Superior temporal gyrus (tissue), 1 donor: ENCODE measurements around the gene SCN7A.
A peak's percentile ranks its signal among the peaks of the same experiment; 100 is the strongest.
"Not testable (repeated sequence)": the region's sequence is repeated elsewhere in the genome, so short reads cannot be mapped to it uniquely, and the experiment has no call there.

ENCODE experiments used
- DNase-seq: peaks from one replicate; pipeline ENCODE4 v3.0.0-alpha.2; 2016; ENCODE audit errors: extremely low spot score

Gene SCN7A

DNA sequence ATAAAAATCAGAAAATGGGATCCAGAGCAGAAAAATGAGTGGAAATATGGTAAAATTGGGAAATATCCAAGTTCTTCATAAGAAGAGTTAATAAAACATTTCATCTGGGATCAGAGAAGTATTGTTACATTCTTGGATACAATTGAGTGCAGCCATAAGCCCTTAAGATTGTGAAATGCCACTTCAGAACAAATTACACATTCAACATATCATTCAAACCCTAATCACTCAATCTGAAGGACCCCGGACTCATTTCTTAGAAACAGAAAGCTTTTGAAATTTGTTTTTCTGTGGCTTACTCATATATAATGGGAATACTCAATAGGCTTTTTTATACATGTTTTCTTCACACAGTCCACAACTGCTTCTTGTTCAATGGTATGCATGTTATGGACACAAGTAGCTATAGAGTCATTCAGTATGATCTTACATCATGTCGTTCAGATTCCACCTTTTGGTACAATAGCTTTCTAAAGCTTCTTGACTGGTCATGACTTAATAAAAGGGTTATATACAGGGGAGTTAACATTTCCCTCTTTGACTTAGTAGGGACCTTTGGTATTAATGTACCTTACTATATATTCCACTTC lies 39.9 kb downstream of the SCN7A start:
- no peak for DNase-seq

DNA sequence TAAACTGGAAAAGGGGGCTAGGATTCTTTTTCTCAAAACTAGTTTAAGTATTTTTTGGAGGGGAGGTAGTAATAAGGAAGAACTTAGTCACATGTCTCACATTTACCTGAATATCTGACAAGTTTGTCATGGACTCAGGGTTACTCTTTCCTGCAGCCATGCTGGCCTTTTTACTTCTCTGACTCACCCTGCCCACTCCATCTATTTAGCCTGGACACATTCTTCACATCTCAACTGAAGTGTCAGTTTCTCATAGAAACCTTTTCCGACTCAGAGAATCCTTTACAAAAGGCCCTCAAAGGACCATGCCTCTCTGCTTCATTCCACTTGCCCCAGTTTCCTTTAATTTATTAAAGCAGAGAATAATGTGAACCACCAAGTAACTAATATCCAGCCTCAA lies 42.6 kb downstream of the SCN7A start:
- no peak for DNase-seq

GRCh38 chr2:166449439-166449838 lies 44.6 kb downstream of the SCN7A start:
- DNase-seq = no peak

- DNase-seq = no peak
Observed at GRCh38 chr2:166448106-166448505, 45.9 kb downstream of the SCN7A start.

DNA sequence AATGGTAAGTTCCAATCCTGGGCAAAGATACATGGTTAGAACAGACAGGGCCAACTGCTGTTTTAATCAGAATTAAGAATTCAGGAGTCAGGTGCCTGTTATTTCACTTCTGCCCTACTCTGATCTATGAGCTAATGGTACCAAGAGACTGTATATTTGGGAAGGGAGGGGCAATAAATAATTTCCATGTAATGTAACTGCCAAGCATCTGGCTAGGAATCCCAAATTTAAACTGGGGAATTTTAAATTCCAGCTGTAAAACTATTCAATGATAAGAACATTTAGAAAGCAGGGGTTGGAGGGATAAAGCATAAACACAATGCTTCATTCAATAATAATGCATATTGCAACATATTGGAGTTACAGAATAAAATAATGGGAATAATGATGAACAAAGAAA lies 49.7 kb downstream of the SCN7A start:
- DNase-seq = no peak

GRCh38 chr2:166440313-166440712 lies 53.7 kb downstream of the SCN7A start:
- DNase-seq = no peak

- no peak for DNase-seq
Observed at GRCh38 chr2:166439078-166439477, 55.0 kb downstream of the SCN7A start.

DNA sequence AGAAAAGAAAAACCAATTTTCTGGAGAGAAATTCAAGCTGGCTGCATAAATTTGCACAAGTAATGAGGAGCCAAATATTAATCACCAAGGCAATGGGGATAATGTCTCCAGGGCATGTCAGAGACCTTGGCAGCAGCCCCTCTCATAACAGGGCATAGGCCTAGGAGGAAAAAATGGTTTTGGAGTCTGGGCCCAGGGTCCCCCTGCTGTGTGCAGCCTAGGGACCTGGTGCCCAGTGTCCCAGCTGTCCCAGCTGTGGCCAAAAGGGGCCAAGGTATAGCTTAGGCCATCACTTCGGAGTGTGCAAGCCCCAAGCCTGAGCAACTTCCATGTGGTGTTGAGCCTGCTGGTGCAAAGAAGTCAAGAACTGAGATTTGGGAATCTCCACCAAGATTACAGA lies 57.1 kb downstream of the SCN7A start:
- no peak for DNase-seq

DNA sequence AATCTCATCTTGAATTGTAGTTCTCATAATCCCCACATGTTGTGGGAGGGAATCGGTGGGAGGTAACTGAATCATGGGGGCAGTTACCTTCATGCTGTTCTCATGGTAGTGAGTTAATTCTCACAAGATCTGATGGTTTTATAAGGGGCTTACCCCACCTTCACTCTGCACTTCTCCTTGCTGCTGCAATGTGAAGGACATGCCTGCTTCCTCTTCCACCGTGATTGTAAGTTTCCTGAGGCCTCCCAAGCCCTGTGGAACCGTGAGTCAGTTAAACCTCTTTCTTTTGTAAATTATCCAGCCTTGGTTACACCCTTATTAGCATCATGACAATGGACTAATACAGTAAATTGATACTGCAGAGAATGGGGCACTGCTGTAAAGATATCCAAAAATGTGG lies 57.9 kb downstream of the SCN7A start:
- no peak for DNase-seq

DNA sequence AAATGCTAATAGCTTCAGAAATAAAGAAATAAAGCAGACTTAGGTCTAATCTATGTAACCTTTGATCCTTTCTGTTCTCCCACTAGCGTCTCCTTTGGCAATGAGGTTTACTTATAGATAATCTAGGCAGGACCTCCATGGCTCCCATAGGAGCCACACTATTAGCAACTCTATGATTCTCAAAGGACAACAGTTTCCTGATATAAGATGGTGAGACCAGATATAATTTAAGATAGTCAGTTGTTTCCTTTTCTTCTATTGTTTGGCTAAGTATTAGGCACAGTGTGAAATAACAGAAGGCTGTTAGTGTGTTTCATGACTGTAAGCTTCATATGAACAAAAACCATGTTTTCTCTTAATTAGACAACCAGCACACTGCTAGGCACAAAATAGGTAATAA lies 59.6 kb downstream of the SCN7A start:
- no peak for DNase-seq

GRCh38 chr2:166433457-166433856 lies 60.6 kb downstream of the SCN7A start:
- no peak for DNase-seq

DNA sequence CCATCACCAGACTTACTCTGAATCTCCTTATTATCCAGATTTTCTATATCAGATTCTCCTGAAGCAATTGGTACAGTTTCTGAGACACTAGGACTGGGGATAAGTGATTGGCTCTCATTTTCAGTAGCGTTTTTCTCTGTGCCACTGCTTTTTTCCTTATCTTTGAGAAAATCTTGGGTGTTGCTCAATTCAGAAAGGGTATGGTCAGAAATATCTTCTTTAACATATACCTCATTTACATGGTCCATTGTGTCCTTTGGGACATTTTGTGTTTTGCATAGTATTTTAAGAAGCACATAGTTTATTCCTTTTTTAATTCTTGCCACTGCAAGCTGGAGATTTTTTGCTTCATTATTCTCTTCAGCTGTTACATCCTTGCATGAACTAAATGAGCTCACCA lies 61.7 kb downstream of the SCN7A start:
- no peak for DNase-seq

DNA sequence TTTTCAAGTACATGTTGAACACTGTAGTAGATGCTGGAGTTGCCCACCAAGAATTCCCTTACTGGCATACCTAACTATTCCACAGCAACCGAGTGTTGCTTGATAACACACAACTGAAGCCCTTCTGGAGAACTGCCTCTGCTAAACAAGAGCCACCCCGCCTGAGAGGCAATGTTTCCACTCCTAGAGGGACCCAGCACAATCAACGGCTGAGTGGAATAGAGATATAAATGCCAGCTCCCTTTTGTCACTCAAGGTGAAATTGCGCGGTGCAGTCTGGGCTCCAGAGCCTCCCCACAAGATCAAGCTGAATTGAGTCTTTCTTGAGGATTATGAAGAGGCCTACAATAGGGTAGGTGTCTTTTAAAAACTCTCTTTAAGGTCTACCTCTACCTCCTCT lies 69.2 kb downstream of the SCN7A start:
- DNase-seq = no peak

GRCh38 chr2:166419616-166419934 lies 74.5 kb downstream of the SCN7A start:
- peak; percentile 26 for DNase-seq

GRCh38 chr2:166418853-166419615 lies 75.0 kb downstream of the SCN7A start:
- DNase-seq = no peak

DNA sequence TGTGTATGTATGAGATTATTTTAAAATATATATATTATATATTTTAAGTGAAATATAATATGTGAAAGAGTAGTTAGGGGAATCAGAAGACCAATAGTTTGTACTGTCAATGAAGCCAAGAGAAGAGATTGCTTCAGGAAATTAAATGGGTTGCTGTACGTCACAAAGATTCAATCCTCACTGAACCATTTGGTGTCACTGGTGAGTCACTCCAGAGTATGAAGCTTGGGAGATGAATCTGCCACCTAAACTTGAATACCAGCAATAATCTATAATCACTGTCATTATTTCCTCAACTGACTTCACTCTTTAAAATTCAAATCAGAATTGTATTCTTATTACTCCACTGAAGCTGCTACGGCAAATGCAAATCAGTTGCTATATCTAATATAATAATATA lies 76.4 kb downstream of the SCN7A start:
- peak; percentile 28 for DNase-seq

GRCh38 chr2:166413255-166413654 lies 80.8 kb downstream of the SCN7A start:
- DNase-seq = no peak

- no peak for DNase-seq
Observed at GRCh38 chr2:166411473-166412230, 82.4 kb downstream of the SCN7A start.

DNA sequence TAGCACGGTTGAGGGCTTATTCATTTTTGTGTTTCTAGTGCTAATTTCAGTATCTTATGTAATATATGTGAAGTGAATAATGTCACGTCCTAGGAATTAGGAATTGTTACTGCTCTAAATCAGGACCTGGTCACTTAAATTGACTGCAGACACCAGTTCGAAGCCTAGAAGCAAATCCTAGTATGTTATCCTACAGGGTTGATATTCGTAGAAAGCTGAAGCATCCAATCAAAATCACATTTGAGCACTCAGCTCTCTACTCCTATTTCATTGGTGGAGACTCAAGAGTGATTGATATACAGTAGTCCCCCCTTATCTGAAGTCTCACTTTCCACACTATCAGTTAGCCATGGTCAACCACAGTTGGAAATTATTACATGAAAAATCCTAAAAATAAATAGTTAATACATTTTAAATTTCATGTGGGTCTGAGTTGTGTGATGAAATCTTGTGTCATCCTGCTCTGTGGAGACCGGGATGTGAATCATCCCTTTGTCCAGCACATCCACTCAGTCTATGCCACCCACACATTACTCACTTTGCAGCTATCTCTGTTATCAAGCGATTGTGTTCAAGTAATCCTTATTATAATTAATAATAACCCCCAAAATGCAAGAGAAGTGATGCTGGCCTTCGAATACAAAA lies 83.1 kb downstream of the SCN7A start:
- no peak for DNase-seq

DNA sequence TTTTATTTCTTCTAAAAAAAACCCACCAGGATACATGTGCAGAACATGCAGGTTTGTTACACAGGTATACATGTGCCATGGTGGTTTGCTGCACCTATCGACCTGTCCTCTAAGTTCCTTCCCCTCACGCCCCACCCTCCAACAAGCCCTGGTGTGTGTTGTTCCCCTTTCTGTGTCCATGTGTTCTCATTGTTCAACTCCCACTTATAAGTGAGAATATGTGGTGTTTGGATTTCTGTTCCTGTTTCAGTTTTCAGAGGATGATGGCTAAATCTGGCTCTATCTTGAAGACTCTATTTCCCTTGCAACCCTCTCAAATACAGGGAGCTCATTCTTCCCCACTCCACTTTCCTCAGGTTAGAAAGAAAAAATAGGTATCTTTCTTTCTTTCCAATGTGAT lies 86.3 kb downstream of the SCN7A start:
- not testable (repeated sequence) for DNase-seq

DNA sequence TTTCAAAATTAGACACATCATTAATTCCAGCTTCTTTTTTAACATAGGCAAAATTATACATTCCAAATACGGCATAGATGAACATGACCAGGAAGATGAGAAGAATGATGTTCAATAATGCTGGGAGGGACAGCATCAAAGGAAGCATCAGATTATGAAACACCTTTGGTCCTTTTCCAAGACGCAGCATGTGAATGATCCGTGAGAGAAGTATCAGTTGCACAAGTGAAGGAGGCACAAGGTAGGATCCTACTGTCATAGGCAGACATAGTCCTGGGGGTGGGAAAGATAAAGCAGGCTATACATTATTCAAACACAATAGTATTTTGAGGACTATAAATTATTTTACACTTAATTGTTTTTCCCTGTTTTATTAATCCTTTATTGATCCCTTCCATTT lies 87.7 kb downstream of the SCN7A start:
- no peak for DNase-seq

GRCh38 chr2:166405569-166405926 lies 88.5 kb downstream of the SCN7A start:
- no peak for DNase-seq
